CD4-positive, alpha-beta T cell (primary cell): ENCODE data around the gene ANAPC4. TPM values are rescaled to one million over a fixed set of nuclear protein-coding genes. Genes with fewer than 3 reads are reported as not detected.

Experiments
- ATAC-seq: fragments of 200-7000 bp; cut with Tn5 transposase; one replicate; pipeline ENCODE4 v1.10.0; 2022; ENCODE audit warnings: mild to moderate bottlenecking; ENCODE audit not compliant: poor library complexity
- CTCF ChIA-PET: fragments of 350-600 bp; sonication (Branson Sonifier 250); formaldehyde crosslinking; loops from one replicate; lab custom pipeline; 2021; ENCODE audit warnings: antibody characterized with exemption, inconsistent platforms; lab: Charles Lee
- POLR2A ChIA-PET: fragments of 350-600 bp; sonication (Branson Sonifier 250); formaldehyde crosslinking; loops from one replicate; lab custom pipeline; 2021; ENCODE audit warnings: antibody characterized with exemption, inconsistent platforms; lab: Charles Lee
- DNase-seq, 14 experiments: peaks; one replicate each; pipeline ENCODE4 v3.0.0-alpha.2; 2013 to 2020; ENCODE audit warnings: mixed read lengths in 2 of 14
- H3K27ac ChIP-seq, 2 donors: one replicate each; pipeline versions ENCODE4 v1.5.1 to v1.7.0; 2013; ENCODE audit warnings: low read length in 2 of 2, low read depth in 1 of 2, mild to moderate bottlenecking in 1 of 2
- H3K27me3 ChIP-seq, 2 experiments: 1 replicate in 1 of 2; 2 replicates in 1 of 2; pipeline versions ENCODE4 v1.6.1 to v1.7.0; 2013; ENCODE audit warnings: low read length in 2 of 2, control low read depth in 1 of 2, mild to moderate bottlenecking in 1 of 2, moderate library complexity in 1 of 2; ENCODE audit not compliant: insufficient read depth in 2 of 2, control insufficient read depth in 1 of 2
- H3K36me3 ChIP-seq: one replicate; pipeline ENCODE4 v1.6.1; 2013; ENCODE audit warnings: low read length, control low read depth; ENCODE audit not compliant: insufficient read depth
- H3K4me1 ChIP-seq: one replicate; pipeline ENCODE4 v1.6.1; 2013; ENCODE audit warnings: low read length, control low read depth; ENCODE audit not compliant: insufficient read depth
- H3K4me3 ChIP-seq: one replicate; pipeline ENCODE4 v1.5.1; 2013; ENCODE audit warnings: mild to moderate bottlenecking, low read length, moderate library complexity
- H3K9me3 ChIP-seq, 2 experiments: 1 replicate in 1 of 2; 2 replicates in 1 of 2; pipeline versions ENCODE4 v1.6.1 to v1.7.0; 2013; ENCODE audit warnings: low read length in 2 of 2, mild to moderate bottlenecking in 2 of 2, control low read depth in 1 of 2, moderate library complexity in 1 of 2; ENCODE audit not compliant: control insufficient read depth in 1 of 2, insufficient read depth in 1 of 2
- H3K27ac Mint-ChIP-seq: one replicate; pipeline ENCODE4 v1.8.0; 2020; ENCODE audit warnings: mixed read lengths
- H3K27me3 Mint-ChIP-seq: one replicate; pipeline ENCODE4 v1.8.0; 2021; ENCODE audit warnings: mixed read lengths
- H3K36me3 Mint-ChIP-seq: one replicate; pipeline ENCODE4 v1.8.0; 2021; ENCODE audit warnings: low read depth, mixed read lengths
- H3K4me1 Mint-ChIP-seq: one replicate; pipeline ENCODE4 v1.8.0; 2021; ENCODE audit warnings: low read depth, mixed read lengths
- H3K4me3 Mint-ChIP-seq: one replicate; pipeline ENCODE4 v1.8.0; 2020; ENCODE audit warnings: mild to moderate bottlenecking, mixed read lengths
- H3K9me3 Mint-ChIP-seq: one replicate; pipeline ENCODE4 v1.8.0; 2020; ENCODE audit warnings: mixed read lengths
- CTCF ChIP-seq: fragments of 200-600 bp; IDR thresholded peaks from one replicate; pipeline ENCODE4 v1.8.0; 2022; ENCODE audit warnings: antibody characterized with exemption, mild to moderate bottlenecking
- intact Hi-C, 2 experiments: fragments of 100-400 bp; cut with DNase I in 1 of 2; cut with micrococcal nuclease in 1 of 2; formaldehyde crosslinking; loops; one replicate each; pipeline versions ENCODE4 v1.15.1 to v1.9.0; 2023 to 2025; cut with DNase I, micrococcal nuclease
- total RNA-seq, 174 experiments: library from RNA in 2 of 174; stranded (reverse) in 2 of 174; gene quantifications; one replicate each; pipeline ENCODE4 v1.2.3 and lab custom pipeline; 2021 to 2026

Gene ANAPC4
- total RNA-seq, 2 experiments from 2014 or later = 24.4 to 26.0 TPM

DNA sequence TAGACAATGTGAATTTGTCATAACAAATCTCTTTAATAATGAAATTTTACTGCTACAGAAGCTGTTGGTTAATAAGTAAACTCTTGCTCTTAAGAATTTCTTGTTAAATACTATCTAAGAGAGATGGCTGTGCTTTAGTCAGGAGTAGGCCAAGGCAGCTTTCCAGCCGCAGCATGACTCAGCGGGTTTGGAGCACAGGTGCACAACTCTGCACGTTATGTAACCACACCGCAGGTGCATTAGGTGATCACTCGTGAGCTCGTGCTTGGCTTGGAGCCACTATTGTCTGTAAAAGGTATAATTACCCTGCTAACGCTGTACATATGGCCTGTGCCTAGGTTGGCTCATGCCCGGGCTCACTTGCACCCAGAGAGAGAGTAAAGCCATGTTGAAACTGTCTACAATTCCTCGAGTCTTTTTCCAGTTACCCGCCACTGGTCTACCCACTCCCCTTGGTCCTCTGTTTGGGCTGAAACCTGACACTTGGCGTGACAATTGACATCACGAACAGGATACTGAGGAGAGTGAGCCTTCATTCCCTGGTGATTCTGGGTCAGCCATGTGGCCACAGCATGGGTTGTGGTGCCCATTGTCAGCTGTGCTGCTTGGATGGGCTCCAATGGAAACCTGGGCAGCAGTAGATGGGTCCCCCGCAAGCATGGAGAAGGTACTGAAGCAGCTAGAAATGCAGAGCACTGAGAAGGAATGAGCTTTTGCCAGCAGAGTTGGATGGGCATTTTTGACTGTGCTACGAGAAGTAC, 18.4 kb upstream of the ANAPC4 start:
- Mint-ChIP-seq H3K4me1 (no peaks in the 10 kb centered on the region), H3K27ac (no peak overlapping the region), H3K36me3 (peaks cover 56% of the 10 kb centered on the region), H3K27me3 (no peaks in the 10 kb centered on the region), H3K4me3 (no peak overlapping the region), H3K9me3 (no peaks in the 10 kb centered on the region)
- H3K27ac ChIP-seq = no peak overlapping the region
- no peak for DNase-seq
- ATAC-seq = no peak
- POLR2A ChIA-PET = no interaction called here
- H3K36me3 ChIP-seq = peaks cover 3% of the 10 kb centered on the region
- H3K9me3 ChIP-seq = no peaks in the 10 kb centered on the region
- intact Hi-C loops = no loop called here
- no peak overlapping the region for H3K4me3 ChIP-seq
- H3K4me1 ChIP-seq = no peaks in the 10 kb centered on the region
- H3K27me3 ChIP-seq = no peaks in the 10 kb centered on the region
- TF ChIP-seq CTCF = no peak
- CTCF ChIA-PET = no interaction called here

GRCh38 chr4:25361253-25361652, 15.8 kb upstream of the ANAPC4 start:
- Histone ChIP-seq H3K4me1 (no peaks in the 10 kb centered on the region), H3K36me3 (peaks cover 16% of the 10 kb centered on the region), H3K9me3 (no peaks in the 10 kb centered on the region), H3K27ac (no peak overlapping the region), H3K27me3 (no peaks in the 10 kb centered on the region), H3K4me3 (no peak overlapping the region)
- H3K36me3 Mint-ChIP-seq = peaks cover 48% of the 10 kb centered on the region
- DNase-seq (no peak), ATAC-seq (no peak)
- TF ChIP-seq CTCF = no peak
- ChIA-PET POLR2A (no interaction called here), CTCF (no interaction called here)
- no peaks in the 10 kb centered on the region for H3K9me3 Mint-ChIP-seq
- no peaks in the 10 kb centered on the region for H3K27me3 Mint-ChIP-seq
- no peak overlapping the region for H3K4me3 Mint-ChIP-seq
- intact Hi-C loops = no loop called here
- no peak overlapping the region for H3K27ac Mint-ChIP-seq
- no peaks in the 10 kb centered on the region for H3K4me1 Mint-ChIP-seq

DNA sequence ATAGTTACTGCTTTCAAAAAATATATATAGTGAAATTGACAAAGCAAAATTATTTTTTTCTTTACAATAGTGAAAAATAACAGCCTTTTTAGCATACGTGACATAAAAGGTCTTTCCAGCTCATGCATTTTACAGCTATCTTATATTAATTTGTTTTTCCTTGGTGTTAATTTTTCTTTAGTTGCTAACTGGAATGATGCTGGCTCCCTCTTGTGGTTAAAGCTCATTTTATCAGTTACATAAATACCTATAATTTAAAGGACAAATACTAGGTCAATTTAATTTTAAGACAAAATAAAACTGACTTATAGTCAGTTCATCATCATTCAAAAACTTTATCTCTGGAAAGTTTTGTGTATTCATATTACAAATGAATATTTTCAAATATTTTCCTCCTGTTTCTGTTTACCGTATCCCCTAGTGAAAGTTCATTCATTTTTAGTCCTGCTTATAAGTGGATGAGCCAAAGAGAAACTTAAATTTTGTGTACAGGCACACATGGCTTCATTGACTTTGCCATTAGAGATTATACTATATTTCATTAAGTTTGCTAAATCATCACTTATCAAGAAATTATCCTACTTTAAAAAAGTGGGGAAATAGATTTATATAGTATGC, 9.9 kb upstream of the ANAPC4 start:
- no peak overlapping the region for H3K27ac Mint-ChIP-seq
- POLR2A ChIA-PET = interaction anchor here (0.6 to 1.6 kb wide), 6 partner anchors 55 to 387 kb away, joined by 3 to 11 read pairs (median 4); partner anchors contain the start of genes SEPSECS and ZCCHC4
- DNase-seq = peak in 3 of 14 experiments; percentile 47 to 63 (median 59)

More for the DNA sequence above, 9.9 kb upstream of the ANAPC4 start:
- CTCF ChIA-PET = interaction anchor here (1.1 to 2.8 kb wide), 4 partner anchors 13 to 387 kb away, joined by 3 to 18 read pairs (median 5); partner anchors contain the start of gene ZCCHC4
- H3K36me3 ChIP-seq = peaks cover 21% of the 10 kb centered on the region
- H3K27ac ChIP-seq = no peak overlapping the region
- no peaks in the 10 kb centered on the region for H3K27me3 Mint-ChIP-seq
- no peak for ATAC-seq
- H3K4me3 Mint-ChIP-seq = no peak overlapping the region
- no peaks in the 10 kb centered on the region for H3K27me3 ChIP-seq
- no peaks in the 10 kb centered on the region for H3K4me1 Mint-ChIP-seq
- H3K4me3 ChIP-seq = no peak overlapping the region
- intact Hi-C loops = loop anchor here in 1 of 2 experiments (2.0 kb wide), 1 partner anchor 186 kb away; no protein-coding TSS in a partner anchor
- peaks cover 28% of the 10 kb centered on the region for H3K36me3 Mint-ChIP-seq
- peak; percentile 72 for TF ChIP-seq CTCF
- no peaks in the 10 kb centered on the region for H3K9me3 Mint-ChIP-seq
- H3K9me3 ChIP-seq = no peaks in the 10 kb centered on the region
- no peaks in the 10 kb centered on the region for H3K4me1 ChIP-seq
